HEK293 (cell line): ENCODE results near the gene TRAP1.

ENCODE experiments used
- CTCF ChIP-seq: fragments of 450-650 bp; formaldehyde crosslinking; IDR thresholded peaks from 2 replicates; pipeline ENCODE4 v1.5.1; 2016; ENCODE audit warnings: missing biosample characterization, missing genetic modification characterization
- ZNF202 ChIP-seq: fragments of 450-650 bp; formaldehyde crosslinking; IDR thresholded peaks from 2 replicates; pipeline ENCODE4 v1.5.1; 2016; ENCODE audit warnings: missing biosample characterization, missing genetic modification characterization, borderline replicate concordance
- ZNF280C ChIP-seq: fragments of 450-650 bp; formaldehyde crosslinking; IDR thresholded peaks from 2 replicates; pipeline ENCODE4 v1.5.1; 2016; ENCODE audit warnings: missing biosample characterization, missing genetic modification characterization
- ZNF830 ChIP-seq: fragments of 450-650 bp; IDR thresholded peaks from 2 replicates; pipeline ENCODE4 v1.5.0; 2018; ENCODE audit warnings: missing biosample characterization, missing genetic modification characterization, low read depth, mild to moderate bottlenecking, moderate library complexity
- TF ChIP-seq, protein P1 (sequence below): fragments of 450-650 bp; formaldehyde crosslinking; IDR thresholded peaks from 2 replicates; pipeline ENCODE4 v1.5.1; 2016; ENCODE audit warnings: missing biosample characterization, missing genetic modification characterization, low read depth

- TF ChIP-seq ZNF830 (tag by site-specific recombination) (no peak), ZNF280C (no peak), CTCF (tag by site-specific recombination) (no peak), ZNF202 (tag by site-specific recombination) (no peak)
- TF ChIP-seq, protein P1, sequence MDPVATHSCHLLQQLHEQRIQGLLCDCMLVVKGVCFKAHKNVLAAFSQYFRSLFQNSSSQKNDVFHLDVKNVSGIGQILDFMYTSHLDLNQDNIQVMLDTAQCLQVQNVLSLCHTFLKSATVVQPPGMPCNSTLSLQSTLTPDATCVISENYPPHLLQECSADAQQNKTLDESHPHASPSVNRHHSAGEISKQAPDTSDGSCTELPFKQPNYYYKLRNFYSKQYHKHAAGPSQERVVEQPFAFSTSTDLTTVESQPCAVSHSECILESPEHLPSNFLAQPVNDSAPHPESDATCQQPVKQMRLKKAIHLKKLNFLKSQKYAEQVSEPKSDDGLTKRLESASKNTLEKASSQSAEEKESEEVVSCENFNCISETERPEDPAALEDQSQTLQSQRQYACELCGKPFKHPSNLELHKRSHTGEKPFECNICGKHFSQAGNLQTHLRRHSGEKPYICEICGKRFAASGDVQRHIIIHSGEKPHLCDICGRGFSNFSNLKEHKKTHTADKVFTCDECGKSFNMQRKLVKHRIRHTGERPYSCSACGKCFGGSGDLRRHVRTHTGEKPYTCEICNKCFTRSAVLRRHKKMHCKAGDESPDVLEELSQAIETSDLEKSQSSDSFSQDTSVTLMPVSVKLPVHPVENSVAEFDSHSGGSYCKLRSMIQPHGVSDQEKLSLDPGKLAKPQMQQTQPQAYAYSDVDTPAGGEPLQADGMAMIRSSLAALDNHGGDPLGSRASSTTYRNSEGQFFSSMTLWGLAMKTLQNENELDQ (tag by site-specific recombination), result no peak
Observed at GRCh38 chr16:3755249-3755648, 37.9 kb upstream of the TRAP1 start.
